Inferior parietal cortex (tissue), 1 donor: ENCODE results near the gene ASB17.
"Not testable (repeated sequence)": the region's sequence is repeated elsewhere in the genome, so short reads cannot be mapped to it uniquely, and the experiment has no call there.

ENCODE experiments used
- DNase-seq: peaks from one replicate; pipeline ENCODE4 v3.0.0-alpha.2; 2016; ENCODE audit errors: extremely low spot score

The ASB17 gene

DNA sequence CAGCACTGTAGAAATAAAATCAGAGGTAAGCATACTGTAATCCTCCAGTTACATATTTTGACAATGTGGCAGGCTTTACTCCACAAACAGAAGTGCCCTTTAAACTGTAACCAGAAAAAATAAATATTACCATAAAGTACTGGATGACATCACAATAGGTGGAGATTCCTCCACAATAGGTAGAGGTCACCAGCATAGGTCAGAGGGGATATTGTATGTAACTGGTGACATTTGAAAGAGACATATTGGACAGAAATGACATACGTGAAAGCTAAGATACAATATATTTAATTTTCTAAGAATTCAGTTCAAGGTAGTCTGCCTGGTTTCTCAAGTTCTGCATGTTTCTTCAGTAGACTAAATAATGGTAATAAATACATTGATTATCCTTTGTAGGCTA is at the start of gene ASB17:
ASB17 (minus strand) TSS at position 101 of the 400 bp plus-strand sequence. CDS start 113 bp downstream, outside the sequence.
- no peak for DNase-seq

DNA sequence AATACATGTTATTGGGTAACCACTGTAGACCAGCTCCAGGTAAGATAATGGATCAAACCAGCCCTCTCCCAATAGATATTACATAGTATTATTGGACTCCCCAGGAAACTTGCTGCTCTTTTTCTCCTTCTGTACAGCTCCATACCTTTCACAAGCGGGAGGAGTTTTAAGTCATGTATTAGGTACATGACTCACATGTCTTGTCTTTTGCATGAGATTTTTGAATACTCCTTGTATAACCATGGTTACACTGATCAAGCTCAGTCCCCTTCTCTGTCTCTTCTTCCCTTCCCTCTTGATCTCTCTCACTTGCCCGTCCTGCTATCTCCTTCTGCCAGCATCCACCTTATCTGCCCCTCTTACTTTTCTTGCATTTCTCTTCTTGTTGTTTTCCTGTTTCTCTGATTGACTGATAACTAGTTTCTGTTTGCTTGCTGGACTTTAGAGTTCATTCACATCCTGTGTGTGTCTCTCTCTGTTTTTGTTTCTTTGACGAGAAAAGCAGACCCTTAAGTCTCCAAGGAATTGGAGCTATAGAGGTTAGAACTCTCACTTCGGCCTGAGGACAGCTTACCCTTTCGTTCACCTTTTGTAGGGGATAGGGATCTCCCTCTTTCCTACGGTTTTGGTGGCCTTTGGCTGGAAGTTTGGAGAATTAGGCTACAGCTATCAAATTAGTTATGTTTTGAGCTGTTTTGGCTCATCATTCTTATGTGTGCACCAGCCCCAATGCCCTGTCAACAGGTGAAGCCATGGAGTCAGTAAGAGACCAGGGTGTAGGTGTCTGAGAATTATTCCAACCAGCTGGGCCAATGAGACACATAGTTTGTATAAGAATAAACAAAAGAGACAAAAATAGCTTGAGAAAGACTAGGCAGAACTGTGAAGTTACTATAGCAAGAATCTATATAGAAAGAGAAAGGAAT is 49.0 kb upstream of the ASB17 start:
- DNase-seq: no peak

GRCh38 chr1:75970631-75971030 is 38.4 kb upstream of the ASB17 start:
- no peak for DNase-seq

GRCh38 chr1:75969550-75969949 is 37.3 kb upstream of the ASB17 start:
- no peak for DNase-seq

GRCh38 chr1:75967719-75968118 is 35.5 kb upstream of the ASB17 start:
- no peak for DNase-seq

DNA sequence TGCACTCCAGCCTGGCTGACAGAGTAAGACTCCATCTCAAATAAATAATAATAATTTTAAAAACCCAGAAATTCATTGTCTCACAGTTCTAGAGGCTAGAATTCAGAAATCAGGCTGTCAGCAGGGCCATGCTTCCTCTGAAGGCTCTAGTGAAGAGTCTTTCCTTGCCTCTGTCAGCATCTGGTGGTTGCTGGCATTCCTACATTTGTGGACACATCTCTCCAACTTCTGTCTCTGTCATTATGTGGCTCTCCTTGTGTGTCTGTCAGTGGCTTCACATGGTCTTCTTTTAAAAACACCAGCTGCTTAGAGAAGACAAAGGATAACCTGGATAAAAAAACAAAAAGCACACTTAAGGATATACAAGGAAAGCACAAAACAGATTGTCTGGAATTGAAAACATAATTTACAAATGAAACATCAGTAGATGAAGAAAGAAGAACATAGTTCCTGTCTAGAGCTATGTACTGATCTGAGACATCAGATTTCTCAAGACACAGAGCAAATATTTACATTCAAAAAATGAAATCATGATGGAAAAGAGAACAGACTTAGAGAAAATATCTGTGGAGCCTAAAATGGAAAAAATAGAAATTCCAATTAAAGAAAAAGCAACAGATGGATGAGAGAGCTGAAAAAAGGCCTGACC is 32.7 kb upstream of the ASB17 start:
- no peak for DNase-seq

GRCh38 chr1:75964110-75964759 is 32.0 kb upstream of the ASB17 start:
- DNase-seq: not testable (repeated sequence)

DNA sequence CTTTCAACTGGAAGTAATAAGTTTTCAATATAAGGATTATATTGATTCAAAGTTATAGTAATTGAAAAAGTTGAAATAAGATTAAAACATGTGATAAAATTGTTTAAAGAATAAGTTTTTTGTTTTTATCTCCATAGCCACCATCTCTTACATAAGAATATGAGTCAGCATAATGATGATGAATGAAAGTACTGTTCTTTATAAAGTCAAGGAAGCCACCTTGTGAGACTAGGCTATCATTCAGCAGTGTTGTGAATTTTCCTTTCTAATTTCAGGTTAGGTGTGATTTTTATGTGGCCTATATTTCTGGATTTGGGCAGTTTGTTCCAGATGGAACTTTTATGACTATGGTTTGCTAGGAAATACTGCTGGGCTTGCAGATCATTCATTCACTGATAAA is 22.4 kb upstream of the ASB17 start:
- peak; percentile 29 for DNase-seq

- no peak for DNase-seq
Observed at GRCh38 chr1:75953461-75953860, 21.3 kb upstream of the ASB17 start.

DNA sequence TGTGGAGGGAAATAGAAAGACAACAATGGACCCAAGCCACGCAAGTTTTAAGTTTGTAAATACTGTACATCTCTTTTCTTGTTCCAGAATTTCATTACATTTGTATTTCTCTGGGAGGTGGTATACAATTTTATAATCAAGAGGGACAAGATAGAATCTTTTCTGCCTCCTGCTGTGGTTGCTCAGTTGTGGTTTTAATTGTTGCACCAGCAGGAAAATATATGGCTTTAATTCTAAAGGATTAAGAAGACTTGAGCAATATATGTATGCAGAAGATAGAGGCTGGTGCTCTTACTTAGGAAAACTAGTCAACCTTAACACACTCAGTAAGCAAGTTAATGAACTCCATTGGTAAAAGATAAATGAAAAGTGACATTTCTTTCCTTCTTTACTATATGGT is 19.8 kb upstream of the ASB17 start:
- no peak for DNase-seq

- no peak for DNase-seq
Observed at GRCh38 chr1:75950176-75950575, 18.0 kb upstream of the ASB17 start.

GRCh38 chr1:75943037-75943436 is 10.8 kb upstream of the ASB17 start:
- DNase-seq: not testable (repeated sequence)

- DNase-seq: no peak
Observed at GRCh38 chr1:75937034-75937433, 4.8 kb upstream of the ASB17 start.

GRCh38 chr1:75922698-75923097 is 9.5 kb downstream of the ASB17 start:
- no peak for DNase-seq

- DNase-seq: no peak
Observed at GRCh38 chr1:75916834-75917233, 15.4 kb downstream of the ASB17 start.

DNA sequence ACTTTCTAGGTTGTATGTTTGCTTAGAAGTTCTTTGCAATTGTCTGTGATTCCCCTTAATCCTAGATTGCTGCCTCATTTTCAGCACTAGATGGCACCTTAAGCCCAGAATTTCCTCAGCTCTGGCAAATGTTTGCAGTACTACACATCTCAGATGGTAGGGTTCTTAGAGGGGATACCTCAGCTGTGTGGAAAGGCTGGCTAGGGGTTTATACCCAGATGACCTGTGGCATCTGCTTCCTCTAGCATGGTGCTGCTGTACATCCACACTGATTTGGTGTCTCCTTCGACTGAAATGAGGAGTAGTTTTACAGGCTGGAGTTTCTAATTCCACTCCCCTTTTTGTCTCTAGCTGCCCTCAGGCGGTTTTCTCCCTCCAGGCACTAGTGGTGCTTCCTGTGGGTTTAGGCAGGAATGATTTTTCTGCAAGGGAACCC is 23.5 kb downstream of the ASB17 start:
- peak; percentile 23 for DNase-seq

DNA sequence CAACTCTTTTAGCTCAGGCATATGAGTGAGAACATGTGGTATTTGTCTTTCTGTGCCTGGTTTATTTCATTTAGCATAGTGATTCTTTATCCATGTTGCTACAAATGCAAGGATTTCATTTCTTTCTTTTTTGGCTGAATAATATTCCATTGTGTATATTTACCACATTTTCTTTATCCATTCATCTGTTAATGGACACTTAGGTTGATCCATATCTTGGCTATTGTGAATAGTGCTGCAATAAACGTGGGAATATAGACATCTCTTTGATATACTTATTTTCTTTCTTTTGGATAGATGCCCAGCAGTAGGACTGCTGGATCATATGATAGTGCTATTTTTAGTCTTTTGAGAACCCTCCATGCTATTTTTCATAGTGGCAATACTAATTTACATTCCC is 30.8 kb downstream of the ASB17 start:
- DNase-seq: no peak

DNA sequence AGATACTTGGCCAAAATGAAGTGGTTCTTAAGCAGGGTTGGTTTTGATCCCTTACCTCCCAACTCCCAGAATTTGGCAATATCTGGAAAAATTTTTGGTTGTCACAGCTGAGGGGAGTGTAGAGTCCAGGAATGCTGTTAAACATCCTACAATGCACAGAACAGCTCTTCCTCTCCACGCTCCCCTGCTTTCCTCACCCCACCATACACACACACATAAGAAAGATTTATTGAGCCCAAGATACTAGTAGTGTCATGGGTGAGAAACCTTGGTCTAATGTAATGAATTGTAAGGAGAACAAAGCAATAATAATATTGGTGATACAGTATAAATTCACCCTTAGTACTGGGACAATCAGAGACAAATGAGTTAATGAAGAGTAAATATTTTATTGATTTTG is 47.8 kb downstream of the ASB17 start:
- no peak for DNase-seq

DNA sequence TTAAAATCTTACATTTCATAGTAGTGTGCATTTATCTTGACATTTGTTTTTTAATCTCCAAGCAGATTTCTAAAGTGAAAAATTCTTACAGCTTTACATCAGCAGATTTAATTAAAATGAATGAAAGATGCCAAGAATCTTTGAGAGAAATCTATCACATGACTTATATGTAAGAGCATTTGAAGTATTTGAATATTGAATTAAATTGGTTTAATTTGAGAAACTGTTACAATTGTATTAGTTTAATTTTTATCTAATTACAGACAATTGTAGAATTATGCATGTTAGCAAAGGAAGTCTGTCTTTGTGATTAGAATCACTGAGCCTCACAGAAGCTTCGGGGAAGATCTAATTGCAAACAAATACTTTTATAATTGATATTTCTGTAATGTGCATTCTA is 52.2 kb downstream of the ASB17 start:
- no peak for DNase-seq

DNA sequence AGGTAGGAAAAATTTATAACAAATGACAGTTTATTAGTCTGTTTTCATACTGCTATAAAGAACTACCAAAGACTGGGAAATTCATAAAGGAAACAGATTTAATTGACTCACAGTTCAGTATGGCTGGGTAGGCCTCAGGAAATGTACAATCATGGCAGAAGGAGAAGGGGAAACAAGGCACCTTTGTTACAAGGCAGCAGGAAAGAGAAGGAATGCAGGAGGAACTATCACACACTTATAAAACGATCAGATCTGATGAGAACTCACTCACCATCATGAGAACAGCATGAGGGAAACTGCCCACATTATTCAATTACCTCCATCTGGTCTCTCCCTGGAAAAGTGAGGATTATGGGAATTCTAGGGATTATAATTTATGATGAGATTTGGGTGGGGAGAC is 61.3 kb downstream of the ASB17 start:
- DNase-seq: no peak
